Measurements from ENCODE around the gene AEBP1.

The AEBP1 gene

GRCh38 chr7:44093102-44093641 is 11.0 kb upstream of the AEBP1 start:
- TF ChIP-seq CTCF (IDR thresholded peaks at IDR 0.05; ENCODE audit: extremely low read depth, missing control alignments), result no peak
- no peak for DNase-seq (ENCODE audit: low spot score)

GRCh38 chr7:44094365-44094764 is 9.8 kb upstream of the AEBP1 start:
- no peak for DNase-seq (ENCODE audit: low spot score)
- no peak for TF ChIP-seq CTCF (IDR thresholded peaks at IDR 0.05; ENCODE audit: extremely low read depth, missing control alignments)

GRCh38 chr7:44094883-44095592 is 9.1 kb upstream of the AEBP1 start:
- no peak for TF ChIP-seq CTCF (IDR thresholded peaks at IDR 0.05; ENCODE audit: extremely low read depth, missing control alignments)
- no peak for DNase-seq (ENCODE audit: low spot score)

- DNase-seq (ENCODE audit: low spot score), result no peak
- TF ChIP-seq CTCF (IDR thresholded peaks at IDR 0.05; ENCODE audit: extremely low read depth, missing control alignments), result no peak
Observed at GRCh38 chr7:44095781-44096180, 8.4 kb upstream of the AEBP1 start.

- no peak for TF ChIP-seq CTCF (IDR thresholded peaks at IDR 0.05; ENCODE audit: extremely low read depth, missing control alignments)
- DNase-seq (ENCODE audit: low spot score), result no peak
Observed at GRCh38 chr7:44096326-44096881, 7.7 kb upstream of the AEBP1 start.

- peak; percentile 68 for DNase-seq (ENCODE audit: low spot score)
- TF ChIP-seq CTCF (IDR thresholded peaks at IDR 0.05; ENCODE audit: extremely low read depth, missing control alignments), result no peak
Observed at GRCh38 chr7:44097064-44097932, 6.8 kb upstream of the AEBP1 start.

Data from GM20000 (cell line).